NCI-H82 treated with DMSO at 0.1 percent for 48 hours (cell line): ENCODE measurements around the gene THY1.
A peak's percentile ranks its signal among the peaks of the same experiment; 100 is the strongest.

Experiments used
- DNase-seq: peaks from one replicate; lab custom pipeline; 2025; ENCODE audit not compliant: unreplicated experiment; lab: John Stamatoyannopoulos, UW

THY1 gene

DNA sequence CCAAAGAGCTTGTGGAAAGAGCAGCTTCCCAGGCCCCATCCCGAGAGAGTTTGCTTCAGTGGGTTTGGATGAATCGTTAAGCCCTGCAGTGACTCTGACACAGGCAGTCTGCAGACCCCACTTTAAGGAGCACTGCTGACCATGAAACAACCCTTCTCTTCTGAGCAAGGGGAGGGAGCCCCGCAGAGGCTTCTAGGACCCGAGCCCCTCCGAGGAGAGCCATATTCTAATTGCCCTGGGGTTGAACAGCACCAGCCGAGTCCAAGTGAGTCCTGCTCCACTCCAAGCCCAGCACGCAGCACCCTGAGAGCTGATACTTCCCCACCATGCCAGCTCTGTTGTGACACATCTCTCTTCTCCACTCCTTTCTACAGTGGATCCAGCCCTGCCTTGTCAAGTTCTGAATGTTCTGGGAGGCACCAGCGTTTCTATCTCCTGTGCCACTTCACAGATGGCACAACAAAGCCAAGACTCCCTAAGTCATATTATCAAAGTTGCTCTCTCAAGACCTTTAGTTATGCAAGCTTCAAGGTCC, 51.8 kb downstream of the THY1 start:
- DNase-seq = no peak

DNA sequence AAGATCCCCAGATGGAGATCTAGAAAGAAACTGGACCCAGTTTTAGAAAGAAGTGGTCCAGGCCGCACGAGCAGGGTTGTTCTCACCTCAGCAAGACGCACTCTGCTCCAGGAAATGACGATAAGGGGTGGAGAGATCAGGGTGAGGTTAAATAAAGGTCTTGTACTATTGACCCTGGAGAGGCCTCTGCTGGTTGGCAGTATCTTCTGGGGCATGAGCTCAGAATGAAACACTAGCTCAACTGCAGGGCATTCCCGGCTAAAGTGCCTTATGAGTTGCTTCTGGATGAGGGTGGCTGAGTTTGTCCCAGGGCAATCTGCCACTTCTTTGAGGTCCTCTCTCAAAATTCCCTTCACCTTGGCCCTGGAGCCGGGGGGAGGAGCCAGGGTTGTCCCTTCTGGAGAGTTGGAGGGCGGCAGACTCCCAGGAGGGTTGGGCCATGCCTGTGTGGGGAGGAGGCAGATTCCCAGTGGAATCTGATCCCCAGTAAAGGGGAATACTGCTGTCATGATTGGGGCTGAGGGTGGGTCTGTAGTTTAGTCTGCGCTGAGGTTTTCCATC, 52.4 kb downstream of the THY1 start:
- peak; percentile 23 for DNase-seq

DNA sequence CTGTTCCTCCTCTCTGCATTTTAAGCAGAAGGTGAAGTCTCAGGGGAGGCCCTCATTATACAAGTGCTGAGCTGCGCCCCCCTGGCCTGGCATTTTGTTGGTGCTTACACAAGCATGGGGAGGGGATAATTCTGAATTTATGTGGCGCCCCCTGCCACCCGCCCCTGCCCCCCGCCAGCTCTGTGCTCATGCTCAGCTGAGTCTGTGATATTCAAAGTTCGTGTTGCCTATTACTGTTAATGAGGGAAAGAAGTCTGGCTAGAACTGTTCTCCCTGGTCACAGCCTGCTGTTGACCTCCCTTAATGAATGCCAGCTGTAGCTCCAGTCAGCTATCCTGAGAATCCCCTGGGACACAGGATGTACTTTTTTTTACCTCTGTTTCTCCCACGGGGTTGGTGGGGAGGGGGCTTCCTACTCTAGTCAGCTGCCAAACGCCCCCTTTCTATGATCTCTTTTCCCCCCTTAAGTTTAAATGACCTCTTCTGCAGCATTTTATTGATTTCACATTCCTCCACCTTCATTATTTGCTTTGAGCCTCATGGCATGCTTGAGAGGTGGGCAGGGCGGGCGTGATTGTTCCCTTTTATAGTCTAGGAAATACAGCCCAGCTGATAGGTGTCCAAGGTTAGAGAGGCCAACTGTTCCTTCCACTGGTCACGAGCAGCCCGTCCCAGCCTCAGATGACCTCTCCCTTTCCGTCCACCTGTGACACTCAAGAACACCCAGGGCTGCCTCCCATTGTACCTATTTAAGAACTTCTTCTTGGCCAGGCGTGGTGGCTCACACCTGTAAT, 53.6 kb downstream of the THY1 start:
- DNase-seq = peak; percentile 52

DNA sequence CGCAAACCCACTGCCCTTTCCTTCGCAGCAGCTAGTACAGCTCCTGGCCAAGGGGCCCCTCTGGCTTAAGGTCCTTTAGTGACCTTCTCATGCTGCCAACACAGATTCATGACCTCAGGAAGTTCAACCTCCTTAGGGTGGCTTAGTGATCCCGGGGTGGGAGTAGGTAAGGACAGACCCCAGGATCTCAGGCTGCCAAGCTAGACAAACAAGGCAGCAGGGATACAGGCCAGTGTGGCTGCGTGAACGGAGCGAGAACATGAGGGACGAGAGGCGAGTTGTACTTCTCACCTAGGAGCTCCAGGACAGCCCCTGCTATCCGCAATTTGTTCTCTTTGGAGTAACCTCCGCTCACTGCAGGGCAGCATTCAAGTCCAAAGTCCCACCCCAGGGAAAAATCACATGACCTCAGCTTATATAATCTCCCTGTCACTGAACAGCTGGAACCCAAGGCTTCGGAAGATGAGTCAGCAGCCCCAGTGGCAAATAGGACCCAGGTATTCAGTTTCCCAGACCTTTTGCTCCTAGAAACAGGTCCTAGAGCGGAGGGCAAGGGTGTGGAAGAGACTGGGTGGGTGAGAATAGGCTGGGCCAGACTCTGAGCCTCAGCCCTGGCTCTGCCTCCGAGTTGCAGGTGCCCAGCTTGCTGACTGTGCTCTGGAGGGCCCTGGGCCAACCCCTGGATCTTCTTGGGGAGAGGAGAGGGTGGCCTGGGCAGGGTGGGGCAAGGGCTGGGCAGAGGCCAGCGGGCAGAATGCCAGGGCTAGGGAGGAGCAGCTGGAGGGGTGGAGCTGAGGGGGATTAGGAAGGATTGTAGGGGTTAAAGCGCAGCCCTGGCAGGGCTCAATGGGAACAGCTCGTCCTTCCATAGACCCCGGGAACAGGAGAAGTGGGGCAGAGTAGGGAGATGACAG, 54.6 kb downstream of the THY1 start:
- peak; percentile 85 for DNase-seq

DNA sequence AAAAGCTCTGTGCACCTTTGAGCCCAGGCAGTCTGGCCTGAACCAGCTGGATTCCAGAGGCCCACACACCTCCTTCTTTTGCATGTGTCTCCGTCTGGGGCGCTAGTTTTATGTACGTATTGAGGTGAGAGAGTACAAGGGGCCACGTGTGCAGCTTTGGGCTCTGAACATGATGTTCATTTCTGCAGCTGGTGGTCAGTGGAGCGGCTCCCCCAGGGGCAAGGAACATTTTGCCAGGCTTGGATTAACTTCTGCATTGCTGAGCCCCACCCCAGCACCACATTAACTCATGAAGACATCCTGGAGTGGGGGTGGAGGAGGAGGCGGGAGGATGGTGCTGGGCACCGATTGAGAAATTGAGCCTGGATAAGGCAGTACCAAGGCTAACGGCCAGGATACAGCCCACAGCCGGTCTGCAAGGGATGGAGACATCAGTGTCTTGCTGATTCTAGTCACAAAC, 55.3 kb downstream of the THY1 start:
- no peak for DNase-seq
